HG02759 (cell line): Measurements from ENCODE around the gene CDH4.

Experiments
- ATAC-seq: cut with Tn5 transposase; IDR thresholded peaks from one replicate; pipeline ENCODE4 v1.9.1; 2021; ENCODE audit warnings: mild to moderate bottlenecking, moderate library complexity; ENCODE audit not compliant: unreplicated experiment

CDH4 gene

DNA sequence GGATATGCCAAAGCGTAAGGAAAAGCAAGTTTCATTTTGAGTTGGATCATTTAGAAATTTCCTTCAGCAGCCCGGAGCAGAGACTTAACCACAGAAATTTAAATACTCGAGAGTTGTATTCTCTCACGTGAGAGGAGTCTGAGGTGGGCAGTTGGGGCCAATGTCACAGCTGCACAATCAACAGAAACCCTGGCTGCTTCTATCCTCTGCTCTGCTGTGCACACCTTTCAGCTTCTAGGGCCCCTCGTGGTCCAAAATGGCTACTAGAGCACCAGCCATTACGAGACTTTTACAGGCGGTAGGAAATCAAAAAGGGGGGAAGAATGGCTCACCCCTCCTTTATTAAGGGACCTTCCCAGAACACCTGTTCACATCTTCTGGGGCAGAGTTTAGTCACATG lies 659.8 kb downstream of the CDH4 start:
- no peak for ATAC-seq

GRCh38 chr20:61912665-61913422 lies 660.8 kb downstream of the CDH4 start:
- peak; percentile 83 for ATAC-seq

GRCh38 chr20:61913423-61914225 lies 661.6 kb downstream of the CDH4 start:
- ATAC-seq, result no peak

GRCh38 chr20:61915101-61915500 lies 663.0 kb downstream of the CDH4 start:
- ATAC-seq, result no peak

GRCh38 chr20:61916318-61916891 lies 664.3 kb downstream of the CDH4 start:
- ATAC-seq, result no peak

DNA sequence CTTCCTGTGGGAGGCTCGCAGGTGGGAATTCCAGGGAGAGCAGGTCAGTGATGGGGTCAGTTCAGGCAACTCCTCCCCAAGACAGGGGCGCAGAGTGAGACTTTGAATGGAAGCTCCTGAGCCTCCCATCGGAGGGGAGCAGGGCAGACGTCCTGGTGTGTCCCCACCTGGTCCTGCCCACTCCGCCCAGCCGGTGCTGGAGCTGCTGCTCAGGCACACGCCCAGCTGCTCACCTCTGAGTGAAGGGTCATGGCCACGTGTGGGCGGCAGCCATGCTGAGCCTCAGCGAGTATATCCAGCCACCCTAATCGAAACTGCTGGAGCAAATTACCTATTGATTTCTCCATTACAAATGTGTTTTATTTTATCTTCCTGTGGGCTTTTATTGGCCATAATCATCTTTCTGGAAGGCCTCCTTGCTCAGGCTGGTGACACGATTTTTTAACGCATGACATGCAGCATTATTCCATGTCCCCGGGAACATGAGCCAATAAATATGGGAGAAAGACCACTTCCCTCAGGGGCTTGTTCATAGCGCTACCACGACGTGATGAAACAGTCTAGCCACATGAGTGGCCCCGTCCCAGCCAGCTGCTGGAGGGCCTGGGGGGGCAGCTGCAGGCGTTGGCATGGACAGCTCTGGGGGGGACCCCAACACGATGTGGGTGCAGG lies 665.5 kb downstream of the CDH4 start:
- ATAC-seq, result no peak

DNA sequence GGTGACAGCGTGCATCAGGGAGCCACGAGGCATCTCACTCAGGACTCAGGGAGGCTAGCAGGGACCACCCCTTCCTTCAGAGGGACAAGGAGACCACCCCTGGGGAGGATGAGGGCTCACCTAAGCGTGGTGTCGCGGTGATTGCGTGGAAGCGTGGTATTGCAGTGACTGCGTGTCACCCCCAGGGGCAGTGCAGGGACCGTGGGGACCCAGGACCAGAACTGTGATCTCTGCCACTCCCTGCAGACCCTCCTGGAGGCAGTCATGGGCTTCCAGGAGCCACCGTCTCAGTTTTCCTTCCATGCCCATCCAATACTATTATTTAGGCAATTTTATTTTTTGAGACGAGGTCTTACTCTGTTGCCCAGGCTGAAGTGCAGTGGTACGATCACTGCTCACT lies 666.5 kb downstream of the CDH4 start:
- ATAC-seq, result no peak

DNA sequence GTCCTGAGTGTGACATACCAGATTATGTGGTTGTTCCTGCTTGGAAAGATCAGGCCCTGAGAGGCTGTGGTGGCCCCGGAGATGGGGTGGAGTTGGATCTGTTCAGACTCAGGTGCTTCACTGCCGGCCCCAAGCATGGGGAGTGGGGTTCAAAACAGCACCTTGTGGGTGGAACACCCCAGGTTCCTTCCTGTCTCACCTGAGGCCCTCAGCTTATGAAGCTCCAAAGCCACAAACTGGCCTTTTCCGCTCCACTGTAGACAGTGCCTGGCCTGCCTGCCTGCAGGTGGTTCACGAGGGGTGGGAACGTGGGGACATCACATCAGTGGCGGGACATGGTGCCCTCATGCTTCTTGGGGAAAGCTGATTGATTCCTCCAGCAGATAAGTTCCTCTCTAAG lies 667.2 kb downstream of the CDH4 start:
- ATAC-seq, result no peak

DNA sequence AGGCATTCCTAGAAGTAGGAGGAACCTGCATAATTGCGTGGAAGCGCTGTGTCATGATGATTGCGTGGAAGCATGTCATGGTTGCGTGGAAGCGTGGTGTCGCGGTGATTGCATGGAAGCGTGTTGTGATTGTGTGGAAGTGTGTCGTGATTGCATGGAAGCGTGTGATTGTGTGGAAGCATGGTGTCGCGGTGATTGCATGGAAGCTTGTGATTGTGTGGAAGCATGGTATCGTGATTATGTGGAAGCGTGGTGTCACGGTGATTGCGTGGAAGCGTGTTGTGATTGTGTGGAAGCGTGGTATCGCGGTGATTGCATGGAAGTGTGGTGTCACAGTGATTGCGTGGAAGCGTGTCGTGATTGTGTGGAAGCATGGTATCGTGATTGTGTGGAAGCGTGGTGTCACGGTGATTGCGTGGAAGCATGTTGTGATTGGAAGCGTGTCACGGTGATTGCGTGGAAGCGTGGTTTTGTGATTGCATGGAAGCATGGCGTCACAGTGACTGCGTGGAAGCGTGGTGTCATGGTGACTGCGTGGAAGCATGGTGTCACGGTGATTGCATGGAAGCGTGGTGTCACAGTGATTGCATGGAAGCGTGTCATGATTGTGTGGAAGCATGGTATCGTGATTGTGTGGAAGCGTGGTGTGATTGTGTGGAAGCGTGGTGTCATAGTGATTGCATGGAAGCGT lies 667.8 kb downstream of the CDH4 start:
- no peak for ATAC-seq

GRCh38 chr20:61922411-61922810 lies 670.4 kb downstream of the CDH4 start:
- no peak for ATAC-seq

DNA sequence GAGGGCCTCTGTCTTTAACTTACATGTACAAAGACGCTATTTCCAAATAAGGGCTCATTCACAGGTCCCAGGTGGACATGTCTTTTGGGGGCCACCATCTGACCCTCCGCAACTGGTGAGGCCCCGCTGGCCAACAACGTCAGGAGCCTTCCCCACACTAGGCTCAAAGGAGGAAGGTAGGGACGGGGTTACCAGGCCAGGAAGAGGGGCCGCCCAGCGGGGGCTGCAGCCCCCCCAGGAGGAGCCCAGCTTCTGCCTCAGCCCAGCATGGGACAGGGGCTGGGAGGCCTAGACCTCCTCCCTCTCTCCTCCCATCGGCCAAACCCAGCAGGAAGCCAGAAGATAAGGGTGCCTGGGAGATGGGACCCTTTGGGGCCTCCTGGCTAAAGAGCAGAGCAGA lies 670.9 kb downstream of the CDH4 start:
- no peak for ATAC-seq

- ATAC-seq, result no peak
These were observed 671.5 kb downstream of the CDH4 start for GRCh38 chr20:61923371-61924166.

GRCh38 chr20:61924211-61924857 lies 672.3 kb downstream of the CDH4 start:
- no peak for ATAC-seq

DNA sequence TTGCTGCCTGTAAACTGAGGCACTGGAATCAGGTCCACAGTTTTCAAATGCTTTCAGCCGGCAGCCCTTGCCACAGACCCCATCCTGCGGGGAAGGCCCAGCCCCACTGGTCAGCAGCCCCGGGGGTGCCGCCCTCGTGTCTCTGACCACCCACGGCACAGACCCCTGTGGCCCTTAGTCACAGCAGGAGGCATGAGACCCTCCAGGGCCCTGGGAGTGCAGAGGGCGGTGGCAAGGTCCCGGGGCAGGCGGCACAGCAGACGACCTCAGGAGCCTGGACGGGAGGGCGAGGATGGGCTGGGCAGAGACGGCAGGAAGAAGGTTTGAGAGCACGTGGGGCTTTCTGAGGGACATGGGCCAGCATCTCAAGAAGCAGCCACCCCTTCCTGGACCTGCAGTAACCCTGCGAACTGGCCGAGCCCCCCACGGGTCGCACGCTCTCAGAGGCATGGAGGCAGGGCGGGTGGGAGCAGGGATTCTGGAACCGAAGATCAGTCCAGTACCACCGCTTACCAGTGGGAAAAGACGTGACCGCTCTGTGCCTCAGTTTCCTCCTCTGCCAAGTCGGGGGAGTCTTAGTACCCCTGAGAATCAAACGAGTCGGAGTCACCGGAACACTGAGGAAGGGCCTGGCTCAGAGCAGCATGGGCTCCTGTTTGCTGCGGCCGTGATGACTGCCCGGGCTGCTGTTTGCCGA lies 672.9 kb downstream of the CDH4 start:
- ATAC-seq, result no peak

DNA sequence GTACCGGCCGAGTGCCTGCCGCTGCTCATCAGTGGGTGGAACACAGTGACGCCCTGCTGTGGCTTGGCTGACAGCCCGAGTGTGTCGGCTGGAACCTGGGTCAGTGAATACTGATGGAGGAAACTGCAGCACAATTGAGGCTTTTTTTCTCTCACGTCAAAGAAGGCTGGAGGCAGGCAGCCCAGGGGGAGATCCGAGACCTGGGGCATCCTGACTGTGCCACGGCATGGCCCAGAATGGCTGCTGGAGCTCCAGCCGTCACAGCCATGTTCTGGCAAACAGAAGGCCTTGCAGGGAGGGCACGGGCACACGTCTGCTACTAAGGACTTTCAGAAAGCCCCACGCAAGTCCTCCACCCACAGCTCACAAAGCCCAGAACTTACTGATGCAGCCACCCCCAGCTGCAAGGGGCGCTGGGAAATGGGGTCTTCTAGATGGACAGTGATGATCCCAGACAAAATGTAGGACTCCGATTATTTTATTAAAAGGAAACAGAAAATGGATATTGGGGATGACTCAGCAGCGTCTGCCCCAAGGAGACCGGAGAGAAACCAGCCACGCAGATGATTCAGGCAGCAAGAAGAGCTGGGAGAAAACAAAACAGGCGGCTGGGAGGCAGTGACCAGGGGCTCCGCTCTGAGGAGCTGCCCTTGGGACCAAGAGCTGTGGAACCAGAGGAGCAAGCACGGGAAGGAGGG lies 673.6 kb downstream of the CDH4 start:
- ATAC-seq, result no peak

DNA sequence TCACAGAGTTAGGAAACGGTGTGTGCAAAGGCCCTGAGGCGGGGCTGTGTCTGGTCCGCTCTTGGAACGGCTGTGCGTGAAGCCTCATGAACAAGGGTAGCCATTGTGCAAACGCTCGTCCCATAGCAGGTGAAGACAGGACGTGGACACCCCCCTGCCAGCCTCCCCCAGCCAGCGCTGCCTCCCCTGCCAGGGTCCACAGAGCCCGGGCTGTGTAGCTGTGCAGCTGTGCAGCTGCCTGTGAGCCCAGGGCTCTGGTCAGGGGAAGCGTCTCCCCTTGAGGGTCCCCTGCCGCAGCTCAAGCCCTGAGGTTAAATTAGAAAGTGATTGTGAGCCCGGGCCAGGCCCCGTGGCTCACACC lies 674.2 kb downstream of the CDH4 start:
- ATAC-seq, result no peak

- no peak for ATAC-seq
These were observed 674.7 kb downstream of the CDH4 start for GRCh38 chr20:61926796-61927192.

- ATAC-seq, result no peak
These were observed 675.2 kb downstream of the CDH4 start for GRCh38 chr20:61927193-61927825.
